GM19193 (cell line): ENCODE measurements around the gene ABI2.

ENCODE experiments used
- POLR2A ChIP-seq: IDR thresholded peaks from 4 replicates; pipeline ENCODE4 v1.6.1; 2011; ENCODE audit not compliant: insufficient read depth, insufficient read length; ENCODE audit errors: extremely low read depth

Gene ABI2

GRCh38 chr2:203327901-203328759 lies at the start of gene ABI2:
Gene ABI2, plus strand, starts transcription at chr2:203328394. Its CDS starts 121 bp downstream, at chr2:203328515.
- peak; percentile 40 for TF ChIP-seq POLR2A

GRCh38 chr2:203279288-203279687 lies 48.9 kb upstream of the ABI2 start:
- TF ChIP-seq POLR2A = no peak

GRCh38 chr2:203280428-203281064 lies 47.6 kb upstream of the ABI2 start:
- no peak for TF ChIP-seq POLR2A

GRCh38 chr2:203282101-203282500 lies 46.1 kb upstream of the ABI2 start:
- TF ChIP-seq POLR2A = no peak

GRCh38 chr2:203286532-203286931 lies 41.7 kb upstream of the ABI2 start:
- TF ChIP-seq POLR2A = no peak

GRCh38 chr2:203301667-203302066 lies 26.5 kb upstream of the ABI2 start:
- no peak for TF ChIP-seq POLR2A

GRCh38 chr2:203310688-203311436 lies 17.3 kb upstream of the ABI2 start:
- no peak for TF ChIP-seq POLR2A

- TF ChIP-seq POLR2A = no peak
These were observed 1.8 kb upstream of the ABI2 start for GRCh38 chr2:203326356-203326755.

GRCh38 chr2:203327582-203327900 lies 653 bp upstream of the ABI2 start:
- no peak for TF ChIP-seq POLR2A

GRCh38 chr2:203328760-203329540 lies 756 bp downstream of the ABI2 start:
- TF ChIP-seq POLR2A = no peak

- TF ChIP-seq POLR2A = no peak
These were observed 2.2 kb downstream of the ABI2 start for GRCh38 chr2:203330434-203330833.

GRCh38 chr2:203338322-203338721 lies 10.1 kb downstream of the ABI2 start:
- TF ChIP-seq POLR2A = no peak

GRCh38 chr2:203340791-203341487 lies 12.7 kb downstream of the ABI2 start:
- TF ChIP-seq POLR2A = no peak

GRCh38 chr2:203341741-203342310 lies 13.6 kb downstream of the ABI2 start:
- TF ChIP-seq POLR2A = no peak
